ENCODE results near the gene SYNDIG1. TPM values are rescaled to one million over a fixed set of nuclear protein-coding genes. Genes with fewer than 3 reads are reported as not detected.

SYNDIG1 gene
- polyA plus RNA-seq, 1 donor from 2014 or later = 0.22 TPM

DNA sequence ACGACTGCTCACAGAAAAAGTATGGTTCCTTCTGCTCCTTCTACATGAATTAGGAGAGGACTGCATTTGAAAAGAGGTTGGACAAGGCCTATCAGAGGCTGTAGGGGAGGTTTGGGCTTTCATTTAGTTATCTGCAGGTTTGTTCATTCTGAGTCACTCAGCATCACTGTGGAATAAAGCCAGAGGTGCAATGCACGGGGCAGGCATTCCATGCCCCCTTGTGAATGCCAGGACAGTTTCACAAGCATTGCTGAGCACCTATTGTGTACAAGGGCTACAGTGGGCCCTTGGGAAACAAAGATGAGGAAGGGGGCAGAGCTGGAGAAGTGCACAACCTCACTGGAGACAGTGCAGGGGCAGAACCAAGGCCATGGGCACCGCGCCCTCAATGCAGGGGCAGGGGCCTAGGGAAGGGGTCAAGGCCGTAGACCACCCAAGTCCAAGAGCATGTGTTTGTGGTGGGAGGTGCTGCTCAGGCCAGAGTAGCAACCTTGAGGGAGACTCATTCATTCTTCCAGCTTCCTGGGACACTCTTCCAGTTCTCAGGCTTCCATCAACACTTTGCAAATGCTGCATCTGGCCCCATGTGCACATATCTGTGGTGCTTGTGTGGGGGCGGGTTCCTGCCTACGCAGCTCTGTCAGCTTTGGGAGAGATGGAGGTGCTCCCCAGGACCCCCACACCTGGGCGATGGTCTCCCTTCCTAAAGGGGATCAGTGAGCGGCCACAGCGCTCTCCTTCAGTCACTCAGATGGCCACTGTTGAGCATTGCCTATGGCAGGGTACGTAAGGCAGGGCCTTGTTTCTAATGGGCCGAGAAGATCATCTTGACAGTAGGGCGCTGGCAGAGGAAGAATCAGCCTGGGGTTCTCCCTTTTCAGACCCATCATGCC is 204.5 kb downstream of the SYNDIG1 start:
- Histone ChIP-seq H3K9me2 (ENCODE audit: insufficient read depth, low read length) (no peaks in the 10 kb centered on the region), H3K9ac (ENCODE audit: low read length) (no peak overlapping the region), H3K4me3 (ENCODE audit: low read length) (no peak overlapping the region), H3K27me3 (ENCODE audit: insufficient read depth, low read depth, low read length) (no peaks in the 10 kb centered on the region), H3K27ac (ENCODE audit: low read length) (no peak overlapping the region), H3K79me2 (replicated peaks; ENCODE audit: insufficient read depth, low read length) (no peaks in the 10 kb centered on the region), H2AFZ (ENCODE audit: low read depth, low read length) (no peak overlapping the region), H3K9me3 (ENCODE audit: low read length) (no peaks in the 10 kb centered on the region), H3F3A (ENCODE audit: insufficient read depth, low read length, poor library complexity, severe bottlenecking) (no peaks in the 10 kb centered on the region), H3K36me3 (ENCODE audit: insufficient read depth, low read length) (no peaks in the 10 kb centered on the region), H3K4me2 (ENCODE audit: low read length) (no peak overlapping the region), H4K20me1 (ENCODE audit: insufficient read depth) (no peaks in the 10 kb centered on the region)
- TF ChIP-seq MXI1 (conservative IDR thresholded peaks at IDR 0.05; ENCODE audit: poor library complexity, severe bottlenecking) (no peak), EP300 (conservative IDR thresholded peaks at IDR 0.05; ENCODE audit: poor library complexity, severe bottlenecking) (no peak), SMC3 (conservative IDR thresholded peaks at IDR 0.05; ENCODE audit: poor library complexity) (no peak), TAF1 (IDR thresholded peaks at IDR 0.05; ENCODE audit: low read depth) (no peak), EZH2 (IDR thresholded peaks at IDR 0.05; ENCODE audit: borderline replicate concordance, insufficient read depth, low read length, poor library complexity, severe bottlenecking) (no peak), RAD21 (conservative IDR thresholded peaks at IDR 0.05) (no peak), POLR2AphosphoS5 (IDR thresholded peaks at IDR 0.05) (no peak)
- TF ChIP-seq, protein P1, sequence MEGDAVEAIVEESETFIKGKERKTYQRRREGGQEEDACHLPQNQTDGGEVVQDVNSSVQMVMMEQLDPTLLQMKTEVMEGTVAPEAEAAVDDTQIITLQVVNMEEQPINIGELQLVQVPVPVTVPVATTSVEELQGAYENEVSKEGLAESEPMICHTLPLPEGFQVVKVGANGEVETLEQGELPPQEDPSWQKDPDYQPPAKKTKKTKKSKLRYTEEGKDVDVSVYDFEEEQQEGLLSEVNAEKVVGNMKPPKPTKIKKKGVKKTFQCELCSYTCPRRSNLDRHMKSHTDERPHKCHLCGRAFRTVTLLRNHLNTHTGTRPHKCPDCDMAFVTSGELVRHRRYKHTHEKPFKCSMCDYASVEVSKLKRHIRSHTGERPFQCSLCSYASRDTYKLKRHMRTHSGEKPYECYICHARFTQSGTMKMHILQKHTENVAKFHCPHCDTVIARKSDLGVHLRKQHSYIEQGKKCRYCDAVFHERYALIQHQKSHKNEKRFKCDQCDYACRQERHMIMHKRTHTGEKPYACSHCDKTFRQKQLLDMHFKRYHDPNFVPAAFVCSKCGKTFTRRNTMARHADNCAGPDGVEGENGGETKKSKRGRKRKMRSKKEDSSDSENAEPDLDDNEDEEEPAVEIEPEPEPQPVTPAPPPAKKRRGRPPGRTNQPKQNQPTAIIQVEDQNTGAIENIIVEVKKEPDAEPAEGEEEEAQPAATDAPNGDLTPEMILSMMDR (IDR thresholded peaks at IDR 0.05; ENCODE audit: poor library complexity, severe bottlenecking) = no peak
- TF ChIP-seq, protein P2, sequence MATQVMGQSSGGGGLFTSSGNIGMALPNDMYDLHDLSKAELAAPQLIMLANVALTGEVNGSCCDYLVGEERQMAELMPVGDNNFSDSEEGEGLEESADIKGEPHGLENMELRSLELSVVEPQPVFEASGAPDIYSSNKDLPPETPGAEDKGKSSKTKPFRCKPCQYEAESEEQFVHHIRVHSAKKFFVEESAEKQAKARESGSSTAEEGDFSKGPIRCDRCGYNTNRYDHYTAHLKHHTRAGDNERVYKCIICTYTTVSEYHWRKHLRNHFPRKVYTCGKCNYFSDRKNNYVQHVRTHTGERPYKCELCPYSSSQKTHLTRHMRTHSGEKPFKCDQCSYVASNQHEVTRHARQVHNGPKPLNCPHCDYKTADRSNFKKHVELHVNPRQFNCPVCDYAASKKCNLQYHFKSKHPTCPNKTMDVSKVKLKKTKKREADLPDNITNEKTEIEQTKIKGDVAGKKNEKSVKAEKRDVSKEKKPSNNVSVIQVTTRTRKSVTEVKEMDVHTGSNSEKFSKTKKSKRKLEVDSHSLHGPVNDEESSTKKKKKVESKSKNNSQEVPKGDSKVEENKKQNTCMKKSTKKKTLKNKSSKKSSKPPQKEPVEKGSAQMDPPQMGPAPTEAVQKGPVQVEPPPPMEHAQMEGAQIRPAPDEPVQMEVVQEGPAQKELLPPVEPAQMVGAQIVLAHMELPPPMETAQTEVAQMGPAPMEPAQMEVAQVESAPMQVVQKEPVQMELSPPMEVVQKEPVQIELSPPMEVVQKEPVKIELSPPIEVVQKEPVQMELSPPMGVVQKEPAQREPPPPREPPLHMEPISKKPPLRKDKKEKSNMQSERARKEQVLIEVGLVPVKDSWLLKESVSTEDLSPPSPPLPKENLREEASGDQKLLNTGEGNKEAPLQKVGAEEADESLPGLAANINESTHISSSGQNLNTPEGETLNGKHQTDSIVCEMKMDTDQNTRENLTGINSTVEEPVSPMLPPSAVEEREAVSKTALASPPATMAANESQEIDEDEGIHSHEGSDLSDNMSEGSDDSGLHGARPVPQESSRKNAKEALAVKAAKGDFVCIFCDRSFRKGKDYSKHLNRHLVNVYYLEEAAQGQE (IDR thresholded peaks at IDR 0.05; ENCODE audit: borderline replicate concordance) = no peak

DNA sequence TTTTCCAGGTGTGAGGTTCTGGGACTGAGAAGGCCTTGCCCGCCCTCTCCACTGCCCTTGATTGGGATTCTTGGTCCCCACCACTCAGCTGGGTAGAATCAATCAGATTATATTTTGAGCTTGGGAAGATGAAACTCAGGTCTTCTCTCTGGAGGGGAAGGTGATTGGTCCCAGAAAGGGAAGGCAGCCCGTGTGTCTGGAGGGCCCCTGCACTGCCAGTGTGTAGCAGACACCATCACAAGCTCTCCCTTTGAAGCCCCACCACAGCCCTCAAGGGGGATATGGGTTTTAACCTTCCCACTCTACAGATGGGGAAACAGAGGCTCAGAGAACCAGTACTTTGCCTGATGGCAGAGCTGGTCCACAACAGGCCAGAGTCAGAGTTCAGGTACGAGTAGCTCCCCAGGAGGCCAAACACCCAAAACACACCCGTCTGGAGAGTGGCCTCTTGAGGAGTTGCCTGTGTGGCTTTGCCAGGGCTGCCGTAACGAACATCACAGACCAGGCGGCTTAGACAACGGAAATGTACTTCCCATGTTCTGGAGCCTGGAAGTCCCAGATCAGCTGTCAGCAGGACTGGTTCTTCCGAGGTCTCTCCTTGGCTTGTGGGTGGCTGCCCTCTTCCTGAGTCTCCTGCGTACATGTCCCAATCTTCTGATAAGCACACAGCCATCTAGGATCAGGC is 205.6 kb downstream of the SYNDIG1 start:
- Histone ChIP-seq H3F3A (ENCODE audit: insufficient read depth, low read length, poor library complexity, severe bottlenecking) (no peaks in the 10 kb centered on the region), H3K9ac (ENCODE audit: low read length) (no peak overlapping the region), H3K27ac (ENCODE audit: low read length) (no peak overlapping the region), H3K9me3 (ENCODE audit: low read length) (no peaks in the 10 kb centered on the region), H3K4me2 (ENCODE audit: low read length) (no peak overlapping the region), H4K20me1 (ENCODE audit: insufficient read depth) (no peaks in the 10 kb centered on the region), H3K9me2 (ENCODE audit: insufficient read depth, low read length) (no peaks in the 10 kb centered on the region), H3K4me3 (ENCODE audit: low read length) (no peak overlapping the region), H3K36me3 (ENCODE audit: insufficient read depth, low read length) (no peaks in the 10 kb centered on the region), H3K27me3 (ENCODE audit: insufficient read depth, low read depth, low read length) (no peaks in the 10 kb centered on the region), H3K79me2 (replicated peaks; ENCODE audit: insufficient read depth, low read length) (no peaks in the 10 kb centered on the region), H2AFZ (ENCODE audit: low read depth, low read length) (no peak overlapping the region)
- TF ChIP-seq EZH2 (IDR thresholded peaks at IDR 0.05; ENCODE audit: borderline replicate concordance, insufficient read depth, low read length, poor library complexity, severe bottlenecking) = no peak
- TF ChIP-seq, protein P2 (IDR thresholded peaks at IDR 0.05; ENCODE audit: borderline replicate concordance) = no peak
